CD4-positive, alpha-beta memory T cell (primary cell): ENCODE results near the gene RGS7. TPM values are rescaled to one million over a fixed set of nuclear protein-coding genes. Genes with fewer than 3 reads are reported as not detected.
"Not testable (repeated sequence)": the region's sequence is repeated elsewhere in the genome, so short reads cannot be mapped to it uniquely, and the experiment has no call there.

Experiments
- CTCF ChIA-PET: fragments of 350-600 bp; sonication (Branson Sonifier 250); formaldehyde crosslinking; loops from one replicate; lab custom pipeline; 2021; ENCODE audit warnings: inconsistent platforms; ENCODE audit not compliant: partially characterized antibody; lab: Charles Lee
- POLR2A ChIA-PET: fragments of 350-600 bp; sonication (Branson Sonifier 250); formaldehyde crosslinking; loops from one replicate; lab custom pipeline; 2021; ENCODE audit not compliant: partially characterized antibody; lab: Charles Lee
- DNase-seq, 5 donors: peaks; one replicate each; pipeline versions ENCODE4 v3.0.0 to v3.0.0-alpha.2; 2020 to 2022; ENCODE audit warnings: mixed read lengths in 1 of 5
- H3K27ac ChIP-seq: one replicate; pipeline ENCODE4 v1.7.0; 2013; ENCODE audit warnings: low read depth, low read length
- H3K27me3 ChIP-seq: 2 replicates; pipeline ENCODE4 v1.7.0; 2013; ENCODE audit warnings: mild to moderate bottlenecking, low read length, moderate library complexity; ENCODE audit not compliant: insufficient read depth
- H3K36me3 ChIP-seq: 2 replicates; pipeline ENCODE4 v1.7.0; 2013; ENCODE audit warnings: mild to moderate bottlenecking, low read length, moderate library complexity; ENCODE audit not compliant: insufficient read depth
- H3K4me1 ChIP-seq: 2 replicates; pipeline ENCODE4 v1.7.0; 2013; ENCODE audit warnings: mild to moderate bottlenecking, low read length, moderate library complexity; ENCODE audit not compliant: insufficient read depth
- H3K4me3 ChIP-seq, 2 donors: one replicate each; pipeline ENCODE4 v1.7.0; 2013; ENCODE audit warnings: low read length in 2 of 2, mild to moderate bottlenecking in 1 of 2
- H3K9me3 ChIP-seq, 2 donors: one replicate each; pipeline ENCODE4 v1.7.0; 2013; ENCODE audit warnings: low read length in 2 of 2, control low read depth in 1 of 2; ENCODE audit not compliant: control insufficient read depth in 1 of 2
- H3K27ac Mint-ChIP-seq, 7 donors: one replicate each; pipeline ENCODE4 v1.8.0; 2020 to 2021; ENCODE audit warnings: mixed read lengths in 7 of 7, mild to moderate bottlenecking in 6 of 7, inconsistent platforms in 3 of 7, moderate library complexity in 3 of 7
- H3K27me3 Mint-ChIP-seq, 2 donors: one replicate each; pipeline ENCODE4 v1.8.0; 2020 to 2021; ENCODE audit warnings: mixed read lengths in 2 of 2
- H3K36me3 Mint-ChIP-seq, 2 donors: one replicate each; pipeline ENCODE4 v1.8.0; 2020 to 2021; ENCODE audit warnings: mixed read lengths in 2 of 2, inconsistent platforms in 1 of 2, mild to moderate bottlenecking in 1 of 2
- H3K4me1 Mint-ChIP-seq, 4 donors: one replicate each; pipeline ENCODE4 v1.8.0; 2020 to 2021; ENCODE audit warnings: mixed read lengths in 4 of 4, mild to moderate bottlenecking in 1 of 4
- H3K4me3 Mint-ChIP-seq, 8 donors: one replicate each; pipeline ENCODE4 v1.8.0; 2020 to 2021; ENCODE audit warnings: mixed read lengths in 8 of 8, mild to moderate bottlenecking in 7 of 8, moderate library complexity in 6 of 8, inconsistent platforms in 3 of 8
- H3K9me3 Mint-ChIP-seq, 8 donors: one replicate each; pipeline ENCODE4 v1.8.0; 2020 to 2021; ENCODE audit warnings: mixed read lengths in 8 of 8, mild to moderate bottlenecking in 5 of 8, inconsistent platforms in 3 of 8, moderate library complexity in 1 of 8
- intact Hi-C: fragments of 100-400 bp; cut with micrococcal nuclease; formaldehyde crosslinking; loops from one replicate; pipeline ENCODE4 v1.15.1; 2023
- polyA plus RNA-seq, 2 donors: library from polyadenylated mRNA; unstranded; fragments of 300-500 nt; fragmentation: Illumina TruSeq; gene quantifications; one replicate each; pipeline ENCODE4 v1.2.3, GENCODE V29; 2021
- total RNA-seq, 2 experiments: library from RNA; stranded (reverse); gene quantifications; one replicate each; pipeline ENCODE4 v1.2.3, GENCODE V29; 2021

RGS7 gene
- total and polyA plus RNA-seq, 4 experiments from 2014 or later: not detected

- H3K27ac Mint-ChIP-seq, H3K27me3 ChIP-seq, H3K4me1 Mint-ChIP-seq, intact Hi-C loops, H3K4me3 ChIP-seq, H3K4me1 ChIP-seq, DNase-seq, H3K36me3 ChIP-seq, CTCF ChIA-PET, POLR2A ChIA-PET, H3K27ac ChIP-seq, H3K36me3 Mint-ChIP-seq, H3K9me3 ChIP-seq, H3K4me3 Mint-ChIP-seq, H3K27me3 Mint-ChIP-seq: not testable (repeated sequence)
- peaks cover 0 to 11% (median 5%) of the 10 kb centered on the region in 8 donors for H3K9me3 Mint-ChIP-seq
These were observed 474.2 kb downstream of the RGS7 start for GRCh38 chr1:240882656-240883308.

GRCh38 chr1:240878631-240879030, 478.4 kb downstream of the RGS7 start:
- peaks cover 0 to 13% (median 9%) of the 10 kb centered on the region in 8 donors for H3K9me3 Mint-ChIP-seq
- no peak for DNase-seq
- no peaks in the 10 kb centered on the region for H3K4me1 Mint-ChIP-seq
- no peaks in the 10 kb centered on the region for H3K36me3 Mint-ChIP-seq
- no peak overlapping the region for H3K4me3 ChIP-seq
- H3K27me3 ChIP-seq: no peaks in the 10 kb centered on the region
- intact Hi-C loops: no loop called here
- CTCF ChIA-PET: no interaction called here
- no peak overlapping the region for H3K27ac Mint-ChIP-seq
- H3K9me3 ChIP-seq: no peaks in the 10 kb centered on the region
- POLR2A ChIA-PET: no interaction called here
- no peaks in the 10 kb centered on the region for H3K36me3 ChIP-seq
- H3K4me3 Mint-ChIP-seq: no peak overlapping the region
- H3K27me3 Mint-ChIP-seq: peaks cover 0 to 4% of the 10 kb centered on the region in 2 donors
- no peaks in the 10 kb centered on the region for H3K4me1 ChIP-seq
- no peak overlapping the region for H3K27ac ChIP-seq

GRCh38 chr1:240877605-240878004, 479.4 kb downstream of the RGS7 start:
- Mint-ChIP-seq H3K27ac (no peak overlapping the region), H3K27me3 (peaks cover 0 to 4% of the 10 kb centered on the region in 2 donors), H3K9me3 (peaks cover 0 to 9% (median 8%) of the 10 kb centered on the region in 8 donors), H3K36me3 (no peaks in the 10 kb centered on the region), H3K4me3 (no peak overlapping the region), H3K4me1 (no peaks in the 10 kb centered on the region)
- Histone ChIP-seq H3K27ac (no peak overlapping the region), H3K9me3 (no peaks in the 10 kb centered on the region), H3K36me3 (no peaks in the 10 kb centered on the region), H3K4me1 (no peaks in the 10 kb centered on the region), H3K27me3 (no peaks in the 10 kb centered on the region), H3K4me3 (no peak overlapping the region)
- intact Hi-C loops: no loop called here
- POLR2A ChIA-PET: no interaction called here
- CTCF ChIA-PET: no interaction called here
- no peak for DNase-seq

- Histone ChIP-seq H3K36me3 (no peaks in the 10 kb centered on the region), H3K9me3 (no peaks in the 10 kb centered on the region), H3K27ac (no peak overlapping the region), H3K27me3 (no peaks in the 10 kb centered on the region), H3K4me1 (no peaks in the 10 kb centered on the region), H3K4me3 (no peak overlapping the region)
- ChIA-PET POLR2A (no interaction called here), CTCF (no interaction called here)
- Mint-ChIP-seq H3K27ac (no peak overlapping the region), H3K4me3 (no peak overlapping the region), H3K27me3 (peaks cover 0 to 2% of the 10 kb centered on the region in 2 donors), H3K9me3 (peaks cover 0 to 14% (median 6%) of the 10 kb centered on the region in 8 donors), H3K36me3 (no peaks in the 10 kb centered on the region), H3K4me1 (no peaks in the 10 kb centered on the region)
- intact Hi-C loops: no loop called here
- DNase-seq: no peak
These were observed 480.9 kb downstream of the RGS7 start for GRCh38 chr1:240876071-240876470.

GRCh38 chr1:240869071-240869470, 487.9 kb downstream of the RGS7 start:
- POLR2A ChIA-PET: no interaction called here
- H3K27me3 Mint-ChIP-seq: no peaks in the 10 kb centered on the region
- no peak overlapping the region for H3K4me3 Mint-ChIP-seq
- H3K27me3 ChIP-seq: no peaks in the 10 kb centered on the region
- no peaks in the 10 kb centered on the region for H3K4me1 Mint-ChIP-seq
- no peaks in the 10 kb centered on the region for H3K36me3 Mint-ChIP-seq
- intact Hi-C loops: no loop called here
- no peak overlapping the region for H3K4me3 ChIP-seq
- H3K9me3 Mint-ChIP-seq: peaks cover 0 to 6% (median 4%) of the 10 kb centered on the region in 8 donors
- H3K4me1 ChIP-seq: no peaks in the 10 kb centered on the region
- no peaks in the 10 kb centered on the region for H3K36me3 ChIP-seq
- DNase-seq: no peak
- no peak overlapping the region for H3K27ac Mint-ChIP-seq
- no peaks in the 10 kb centered on the region for H3K9me3 ChIP-seq
- CTCF ChIA-PET: no interaction called here
- H3K27ac ChIP-seq: no peak overlapping the region

- Mint-ChIP-seq H3K27me3 (no peaks in the 10 kb centered on the region), H3K9me3 (peaks cover 0 to 8% (median 0%) of the 10 kb centered on the region in 8 donors), H3K36me3 (no peaks in the 10 kb centered on the region), H3K4me1 (no peaks in the 10 kb centered on the region), H3K4me3 (no peak overlapping the region), H3K27ac (no peak overlapping the region)
- Histone ChIP-seq H3K27ac (no peak overlapping the region), H3K4me1 (no peaks in the 10 kb centered on the region), H3K36me3 (no peaks in the 10 kb centered on the region), H3K27me3 (no peaks in the 10 kb centered on the region), H3K9me3 (no peaks in the 10 kb centered on the region), H3K4me3 (no peak overlapping the region)
- no peak for DNase-seq
- ChIA-PET POLR2A (no interaction called here), CTCF (no interaction called here)
- intact Hi-C loops: no loop called here
These were observed 490.3 kb downstream of the RGS7 start for GRCh38 chr1:240866724-240867123.

GRCh38 chr1:240860023-240860422, 497.0 kb downstream of the RGS7 start:
- Mint-ChIP-seq H3K9me3 (peaks cover 0 to 4% (median 1%) of the 10 kb centered on the region in 8 donors), H3K4me3 (no peak overlapping the region)
- POLR2A ChIA-PET: no interaction called here

More at GRCh38 chr1:240860023-240860422, 497.0 kb downstream of the RGS7 start:
- Mint-ChIP-seq H3K27me3 (no peaks in the 10 kb centered on the region), H3K4me1 (no peaks in the 10 kb centered on the region), H3K36me3 (no peaks in the 10 kb centered on the region), H3K27ac (no peak overlapping the region)
- Histone ChIP-seq H3K4me1 (no peaks in the 10 kb centered on the region), H3K36me3 (no peaks in the 10 kb centered on the region), H3K4me3 (no peak overlapping the region), H3K27me3 (no peaks in the 10 kb centered on the region), H3K27ac (no peak overlapping the region), H3K9me3 (no peaks in the 10 kb centered on the region)
- DNase-seq: no peak
- intact Hi-C loops: no loop called here
- CTCF ChIA-PET: no interaction called here
